Mesenchymal stem cell (in vitro differentiated cells and primary cell): ENCODE data around the gene RABGAP1L.

ENCODE experiments used
- DNase-seq: peaks from one replicate; pipeline ENCODE4 v3.0.0-alpha.2; 2013
- H2AFZ ChIP-seq: one replicate; pipeline ENCODE4 v1.6.1; 2013; ENCODE audit warnings: low read depth, mild to moderate bottlenecking, control low read depth, inconsistent platforms, low read length, moderate library complexity
- H2AK5ac ChIP-seq: 2 replicates; pipeline ENCODE4 v1.6.1; 2013; ENCODE audit warnings: low read length, moderate library complexity, mild to moderate bottlenecking, inconsistent platforms; ENCODE audit not compliant: severe bottlenecking
- H2BK120ac ChIP-seq: one replicate; pipeline ENCODE4 v1.6.1; 2013; ENCODE audit warnings: low read depth, mild to moderate bottlenecking, inconsistent platforms, low read length, moderate library complexity
- H2BK12ac ChIP-seq, 2 experiments: one replicate each; pipeline ENCODE4 v1.6.1; 2013; ENCODE audit warnings: inconsistent platforms in 2 of 2, low read length in 2 of 2, mild to moderate bottlenecking in 2 of 2, moderate library complexity in 2 of 2, control low read depth in 1 of 2
- H2BK15ac ChIP-seq: one replicate; pipeline ENCODE4 v1.6.1; 2013; ENCODE audit warnings: mild to moderate bottlenecking, low read depth, inconsistent platforms; ENCODE audit not compliant: poor library complexity, severe bottlenecking
- H2BK5ac ChIP-seq: 2 replicates; pipeline ENCODE4 v1.6.1; 2013; ENCODE audit warnings: low read depth, mild to moderate bottlenecking, low read length, control low read depth, inconsistent platforms; ENCODE audit not compliant: poor library complexity, severe bottlenecking
- H3K14ac ChIP-seq, 2 experiments: one replicate each; pipeline ENCODE4 v1.6.1; 2013; ENCODE audit warnings: inconsistent platforms in 2 of 2, low read length in 2 of 2, control low read depth in 1 of 2, mild to moderate bottlenecking in 1 of 2, moderate library complexity in 1 of 2
- H3K18ac ChIP-seq, 2 experiments: one replicate each; pipeline ENCODE4 v1.6.1; 2013; ENCODE audit warnings: inconsistent platforms in 2 of 2, low read length in 2 of 2, control low read depth in 1 of 2, low read depth in 1 of 2, mild to moderate bottlenecking in 1 of 2
- H3K23ac ChIP-seq, 2 experiments: one replicate each; pipeline ENCODE4 v1.6.1; 2013; ENCODE audit warnings: inconsistent platforms in 2 of 2, low read length in 2 of 2, mild to moderate bottlenecking in 2 of 2, moderate library complexity in 2 of 2, control low read depth in 1 of 2
- H3K27ac ChIP-seq: 2 replicates; pipeline ENCODE4 v1.5.1; 2013; ENCODE audit warnings: mild to moderate bottlenecking, moderate library complexity, low read length, control low read depth, inconsistent platforms; ENCODE audit not compliant: poor library complexity, severe bottlenecking
- H3K27me3 ChIP-seq, 2 experiments: 2 replicates each; pipeline versions ENCODE4 v1.6.1 to v1.7.0; 2013; ENCODE audit warnings: low read length in 2 of 2, mild to moderate bottlenecking in 2 of 2, moderate library complexity in 2 of 2, control low read depth in 1 of 2, inconsistent platforms in 1 of 2; ENCODE audit not compliant: control insufficient read depth in 1 of 2, insufficient read depth in 1 of 2
- H3K36me3 ChIP-seq, 2 experiments: 2 replicates each; pipeline versions ENCODE4 v1.6.1 to v1.7.0; 2013; ENCODE audit warnings: low read length in 2 of 2, control low read depth in 1 of 2, inconsistent platforms in 1 of 2, low read depth in 1 of 2, mild to moderate bottlenecking in 1 of 2; ENCODE audit not compliant: insufficient read depth in 2 of 2, control insufficient read depth in 1 of 2
- H3K4ac ChIP-seq, 2 experiments: one replicate each; pipeline ENCODE4 v1.6.1; 2013; ENCODE audit warnings: inconsistent platforms in 2 of 2, low read length in 2 of 2, mild to moderate bottlenecking in 2 of 2, moderate library complexity in 2 of 2, control low read depth in 1 of 2, low read depth in 1 of 2
- H3K4me1 ChIP-seq: 2 replicates; pipeline ENCODE4 v1.6.1; 2013; ENCODE audit warnings: low read depth, low read length, control low read depth; ENCODE audit not compliant: control insufficient read depth, insufficient read depth
- H3K4me2 ChIP-seq: 2 replicates; pipeline ENCODE4 v1.6.1; 2013; ENCODE audit warnings: low read length, mild to moderate bottlenecking, inconsistent platforms; ENCODE audit not compliant: poor library complexity, severe bottlenecking
- H3K4me3 ChIP-seq, 2 experiments: 2 replicates each; pipeline versions ENCODE4 v1.5.1 to v1.7.0; 2013; ENCODE audit warnings: low read length in 2 of 2, mild to moderate bottlenecking in 2 of 2, control low read depth in 1 of 2, low read depth in 1 of 2; ENCODE audit not compliant: insufficient read depth in 1 of 2
- H3K79me1 ChIP-seq: replicated peaks from 2 replicates; pipeline ENCODE4 v1.6.1; 2013; ENCODE audit warnings: mild to moderate bottlenecking, control low read depth, low read length, inconsistent platforms; ENCODE audit not compliant: poor library complexity, severe bottlenecking
- H3K9ac ChIP-seq: 2 replicates; pipeline ENCODE4 v1.7.0; 2013; ENCODE audit warnings: mild to moderate bottlenecking, low read length, moderate library complexity
- H3K9me3 ChIP-seq: 2 replicates; pipeline ENCODE4 v1.7.0; 2013; ENCODE audit warnings: mild to moderate bottlenecking, low read length; ENCODE audit not compliant: control insufficient read depth
- H4K8ac ChIP-seq: one replicate; pipeline ENCODE4 v1.6.1; 2013; ENCODE audit warnings: inconsistent platforms, mild to moderate bottlenecking, low read length, moderate library complexity
- H4K91ac ChIP-seq: one replicate; pipeline ENCODE4 v1.6.1; 2013; ENCODE audit warnings: mild to moderate bottlenecking, low read length, inconsistent platforms
- WGBS: methylation state at CpG from one replicate; pipeline ENCODE4 v1.1.7; 2013; ENCODE audit warnings: mixed read lengths; 5-methylcytosine and 5-hydroxymethylcytosine counted together

RABGAP1L gene

DNA sequence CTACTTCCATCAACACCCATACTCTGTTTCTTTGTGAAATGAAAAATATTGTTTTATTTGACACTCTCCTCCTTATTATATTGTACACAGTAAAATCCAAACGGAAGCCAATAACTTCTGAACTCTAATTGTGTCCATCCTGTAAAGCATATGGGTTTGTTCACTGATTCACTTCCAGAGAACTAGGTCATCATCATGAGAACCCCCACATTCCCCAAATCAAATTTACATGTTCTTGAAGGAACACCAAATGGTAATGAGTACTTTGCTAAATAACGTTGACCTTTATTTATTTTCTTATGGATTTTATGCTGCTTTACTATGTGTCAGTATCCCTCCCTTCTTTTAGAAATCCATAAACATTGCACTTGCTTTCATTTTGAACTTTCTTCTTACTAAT, 627.0 kb downstream of the RABGAP1L start:
- no peak overlapping the region for H2BK12ac ChIP-seq
- 64% methylated on average over 1 of the region's 2 CpGs for WGBS

GRCh38 chr1:174786760-174787159, 627.4 kb downstream of the RABGAP1L start:
- no peak overlapping the region for H2AK5ac ChIP-seq
- no peak overlapping the region for H3K4me2 ChIP-seq
- no peak overlapping the region for H3K4ac ChIP-seq
- H2BK120ac ChIP-seq, result no peak overlapping the region
- no peak overlapping the region for H3K23ac ChIP-seq
- H3K9ac ChIP-seq, result no peak overlapping the region
- no peaks in the 10 kb centered on the region for H3K36me3 ChIP-seq
- no peak overlapping the region for H4K91ac ChIP-seq
- no peak overlapping the region for H2BK15ac ChIP-seq
- H2BK5ac ChIP-seq, result no peak overlapping the region
- no peak overlapping the region for H3K27ac ChIP-seq
- H4K8ac ChIP-seq, result no peak overlapping the region
- H2AFZ ChIP-seq, result no peak overlapping the region
- H2BK12ac ChIP-seq, result no peak overlapping the region
- DNase-seq, result no peak
- peaks cover 10% of the 10 kb centered on the region for H3K4me1 ChIP-seq
- no peaks in the 10 kb centered on the region for H3K9me3 ChIP-seq
- H3K79me1 ChIP-seq, result no peaks in the 10 kb centered on the region
- WGBS, result 94% methylated on average over 3 of the region's 4 CpGs
- no peak overlapping the region for H3K18ac ChIP-seq
- no peak overlapping the region for H3K14ac ChIP-seq
- H3K4me3 ChIP-seq, result no peak overlapping the region
- no peaks in the 10 kb centered on the region for H3K27me3 ChIP-seq

More for the DNA sequence above, 627.0 kb downstream of the RABGAP1L start:
- Histone ChIP-seq H2AFZ (no peak overlapping the region), H3K4me2 (no peak overlapping the region), H3K9ac (no peak overlapping the region), H4K8ac (no peak overlapping the region), H3K36me3 (no peaks in the 10 kb centered on the region), H2BK5ac (no peak overlapping the region), H3K27ac (no peak overlapping the region), H2BK15ac (no peak overlapping the region), H3K4ac (no peak overlapping the region), H2AK5ac (no peak overlapping the region), H3K18ac (no peak overlapping the region), H3K14ac (no peak overlapping the region), H3K4me1 (peaks cover 10% of the 10 kb centered on the region), H3K9me3 (no peaks in the 10 kb centered on the region), H3K79me1 (no peaks in the 10 kb centered on the region), H3K23ac (no peak overlapping the region), H2BK120ac (no peak overlapping the region), H3K27me3 (no peaks in the 10 kb centered on the region), H3K4me3 (no peak overlapping the region), H4K91ac (no peak overlapping the region)
- no peak for DNase-seq

DNA sequence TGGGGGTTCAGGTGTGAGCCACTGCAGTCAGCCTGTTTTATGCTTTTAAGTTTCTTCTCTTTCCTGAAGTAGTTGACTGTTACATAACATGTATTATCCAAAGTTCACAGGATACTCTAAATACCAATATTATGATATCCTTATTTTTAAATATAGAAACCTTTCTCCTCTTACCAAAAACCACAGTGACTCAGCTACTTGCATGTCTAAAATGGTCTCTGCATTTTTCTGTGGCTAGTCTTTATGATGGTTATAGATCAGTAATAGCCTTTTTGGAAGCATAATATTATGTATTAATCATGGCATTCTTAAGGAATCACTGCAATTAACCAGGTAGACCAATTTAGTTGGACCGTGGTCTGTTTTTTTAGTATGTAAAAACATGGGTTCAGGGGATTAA, 629.7 kb downstream of the RABGAP1L start:
- H3K9me3 ChIP-seq, result no peaks in the 10 kb centered on the region
- no peak overlapping the region for H2AFZ ChIP-seq
- no peak overlapping the region for H4K91ac ChIP-seq
- H3K18ac ChIP-seq, result no peak overlapping the region
- peak; percentile 63 for DNase-seq
- H3K4ac ChIP-seq, result no peak overlapping the region
- no peak overlapping the region for H2BK5ac ChIP-seq
- H3K79me1 ChIP-seq, result no peaks in the 10 kb centered on the region
- peak overlapping the region; percentile 89 for H3K27ac ChIP-seq
- H3K36me3 ChIP-seq, result no peaks in the 10 kb centered on the region
- no peak overlapping the region for H2AK5ac ChIP-seq
- H2BK12ac ChIP-seq, result no peak overlapping the region
- peak overlapping the region; percentile 84 for H3K9ac ChIP-seq
- no peak overlapping the region for H3K4me2 ChIP-seq
- no peak overlapping the region for H4K8ac ChIP-seq
- no peak overlapping the region for H3K14ac ChIP-seq
- H3K4me1 ChIP-seq, result peaks cover 10% of the 10 kb centered on the region
- no peaks in the 10 kb centered on the region for H3K27me3 ChIP-seq
- no CpG with 5 or more reads among the region's 1 CpG for WGBS
- H3K4me3 ChIP-seq, result peak overlapping the region in 1 of 2 experiments; percentile 38
- no peak overlapping the region for H3K23ac ChIP-seq
- H2BK120ac ChIP-seq, result no peak overlapping the region
- H2BK15ac ChIP-seq, result no peak overlapping the region

DNA sequence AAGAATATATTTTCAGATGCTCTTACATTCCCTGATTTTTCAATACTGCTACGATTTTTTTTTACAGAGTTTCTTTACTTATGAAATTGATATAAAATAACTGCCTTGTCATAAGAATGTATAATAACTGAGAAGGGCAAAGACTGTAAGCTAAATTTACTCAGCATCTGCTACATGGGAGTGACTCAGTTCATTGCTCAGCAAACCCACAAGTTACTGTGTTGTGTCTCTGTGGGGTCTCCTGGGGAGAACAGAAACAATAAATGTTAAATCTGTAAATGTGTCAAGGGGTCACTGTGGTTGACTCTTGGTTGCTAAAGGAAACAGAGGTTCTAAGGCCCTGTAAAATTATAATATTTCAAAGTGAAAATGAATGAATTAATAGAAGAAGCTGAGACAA, 630.1 kb downstream of the RABGAP1L start:
- no peak overlapping the region for H3K14ac ChIP-seq
- no peak overlapping the region for H2AFZ ChIP-seq
- H3K18ac ChIP-seq, result no peak overlapping the region
- H4K8ac ChIP-seq, result no peak overlapping the region
- no peaks in the 10 kb centered on the region for H3K27me3 ChIP-seq
- H2AK5ac ChIP-seq, result no peak overlapping the region
- peak overlapping the region; percentile 89 for H3K27ac ChIP-seq
- peak; percentile 60 for DNase-seq
- H2BK12ac ChIP-seq, result no peak overlapping the region
- H2BK5ac ChIP-seq, result no peak overlapping the region
- H3K4me2 ChIP-seq, result no peak overlapping the region
- H2BK120ac ChIP-seq, result no peak overlapping the region
- H3K79me1 ChIP-seq, result no peaks in the 10 kb centered on the region
- no peak overlapping the region for H4K91ac ChIP-seq
- H2BK15ac ChIP-seq, result no peak overlapping the region
- no peaks in the 10 kb centered on the region for H3K36me3 ChIP-seq
- H3K9ac ChIP-seq, result peak overlapping the region; percentile 84
- H3K4me3 ChIP-seq, result peak overlapping the region in 1 of 2 experiments; percentile 38
- no CpG with 5 or more reads among the region's 1 CpG for WGBS
- H3K9me3 ChIP-seq, result no peaks in the 10 kb centered on the region
- H3K4ac ChIP-seq, result no peak overlapping the region
- no peak overlapping the region for H3K23ac ChIP-seq
- H3K4me1 ChIP-seq, result peaks cover 10% of the 10 kb centered on the region
